ENCODE results near the gene UNC13A.

DNA sequence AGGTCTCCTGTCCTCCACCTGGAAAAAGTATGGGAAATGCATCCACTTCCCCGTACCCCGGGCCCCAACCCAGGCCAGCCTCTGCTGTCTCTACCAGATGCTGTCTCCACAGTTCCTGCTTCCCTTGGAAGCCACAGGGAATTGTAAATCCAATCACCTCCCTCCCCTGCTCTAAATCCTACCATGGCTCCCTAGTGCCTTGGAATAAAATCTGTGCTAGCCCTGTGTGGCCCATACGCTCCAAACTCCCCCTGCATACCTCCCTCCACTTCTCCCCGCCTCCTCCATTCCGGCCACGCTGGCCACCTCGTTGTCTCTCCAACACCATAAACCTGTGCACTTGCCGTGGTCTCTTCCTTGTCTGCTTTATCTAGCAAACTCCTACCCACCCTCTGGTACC is 31.2 kb downstream of the UNC13A start:
- no peak for TF ChIP-seq EZH2 (IDR thresholded peaks at IDR 0.05; ENCODE audit: borderline replicate concordance, low read depth, low read length, poor library complexity, severe bottlenecking)
- TF ChIP-seq, protein P1, sequence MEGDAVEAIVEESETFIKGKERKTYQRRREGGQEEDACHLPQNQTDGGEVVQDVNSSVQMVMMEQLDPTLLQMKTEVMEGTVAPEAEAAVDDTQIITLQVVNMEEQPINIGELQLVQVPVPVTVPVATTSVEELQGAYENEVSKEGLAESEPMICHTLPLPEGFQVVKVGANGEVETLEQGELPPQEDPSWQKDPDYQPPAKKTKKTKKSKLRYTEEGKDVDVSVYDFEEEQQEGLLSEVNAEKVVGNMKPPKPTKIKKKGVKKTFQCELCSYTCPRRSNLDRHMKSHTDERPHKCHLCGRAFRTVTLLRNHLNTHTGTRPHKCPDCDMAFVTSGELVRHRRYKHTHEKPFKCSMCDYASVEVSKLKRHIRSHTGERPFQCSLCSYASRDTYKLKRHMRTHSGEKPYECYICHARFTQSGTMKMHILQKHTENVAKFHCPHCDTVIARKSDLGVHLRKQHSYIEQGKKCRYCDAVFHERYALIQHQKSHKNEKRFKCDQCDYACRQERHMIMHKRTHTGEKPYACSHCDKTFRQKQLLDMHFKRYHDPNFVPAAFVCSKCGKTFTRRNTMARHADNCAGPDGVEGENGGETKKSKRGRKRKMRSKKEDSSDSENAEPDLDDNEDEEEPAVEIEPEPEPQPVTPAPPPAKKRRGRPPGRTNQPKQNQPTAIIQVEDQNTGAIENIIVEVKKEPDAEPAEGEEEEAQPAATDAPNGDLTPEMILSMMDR (conservative IDR thresholded peaks at IDR 0.05; ENCODE audit: low read depth, low read length), result no peak
